ENCODE results near the gene FOXP1. TPM values are rescaled to one million over a fixed set of nuclear protein-coding genes. Genes with fewer than 3 reads are reported as not detected.

FOXP1 gene
- total RNA-seq, 1 donor from 2014 or later, result 61.3 TPM

- intact Hi-C loops (cut with micrococcal nuclease), result no loop called here
These were observed 483.4 kb downstream of the FOXP1 start for GRCh38 chr3:71099997-71100719.

- intact Hi-C loops (cut with micrococcal nuclease), result no loop called here
These were observed 486.0 kb downstream of the FOXP1 start for GRCh38 chr3:71097557-71097956.

GRCh38 chr3:71095511-71096291 lies 487.8 kb downstream of the FOXP1 start:
- intact Hi-C loops (cut with micrococcal nuclease), result no loop called here

- intact Hi-C loops (cut with micrococcal nuclease), result no loop called here
These were observed 488.8 kb downstream of the FOXP1 start for GRCh38 chr3:71094658-71095209.

- intact Hi-C loops (cut with micrococcal nuclease), result no loop called here
These were observed 490.9 kb downstream of the FOXP1 start for GRCh38 chr3:71092665-71093064.

- intact Hi-C loops (cut with micrococcal nuclease), result no loop called here
These were observed 493.3 kb downstream of the FOXP1 start for GRCh38 chr3:71090207-71090606.

- intact Hi-C loops (cut with micrococcal nuclease), result no loop called here
These were observed 494.2 kb downstream of the FOXP1 start for GRCh38 chr3:71089271-71089847.

GRCh38 chr3:71088742-71089141 lies 494.8 kb downstream of the FOXP1 start:
- intact Hi-C loops (cut with micrococcal nuclease), result no loop called here

- intact Hi-C loops (cut with micrococcal nuclease), result no loop called here
These were observed 495.4 kb downstream of the FOXP1 start for GRCh38 chr3:71088019-71088708.

- intact Hi-C loops (cut with micrococcal nuclease), result loop anchor here (1.0 to 2.0 kb wide), 12 partner anchors 24 to 497 kb away; no protein-coding TSS in a partner anchor
These were observed 496.1 kb downstream of the FOXP1 start for GRCh38 chr3:71087143-71088018.

- intact Hi-C loops (cut with micrococcal nuclease), result loop anchor here (1.0 to 2.0 kb wide), 12 partner anchors 23 to 498 kb away; no protein-coding TSS in a partner anchor
These were observed 496.8 kb downstream of the FOXP1 start for GRCh38 chr3:71086777-71087142.

- intact Hi-C loops (cut with micrococcal nuclease), result no loop called here
These were observed 499.8 kb downstream of the FOXP1 start for GRCh38 chr3:71083726-71084131.

- intact Hi-C loops (cut with micrococcal nuclease), result no loop called here
These were observed 500.7 kb downstream of the FOXP1 start for GRCh38 chr3:71082833-71083232.

GRCh38 chr3:71080517-71081083 lies 502.9 kb downstream of the FOXP1 start:
- intact Hi-C loops (cut with micrococcal nuclease), result no loop called here

- intact Hi-C loops (cut with micrococcal nuclease), result no loop called here
These were observed 504.6 kb downstream of the FOXP1 start for GRCh38 chr3:71078723-71079525.

GRCh38 chr3:71078199-71078598 lies 505.3 kb downstream of the FOXP1 start:
- intact Hi-C loops (cut with micrococcal nuclease), result no loop called here

- intact Hi-C loops (cut with micrococcal nuclease), result no loop called here
These were observed 506.5 kb downstream of the FOXP1 start for GRCh38 chr3:71077070-71077469.

GRCh38 chr3:71076361-71077002 lies 507.0 kb downstream of the FOXP1 start:
- intact Hi-C loops (cut with micrococcal nuclease), result no loop called here

- intact Hi-C loops (cut with micrococcal nuclease), result no loop called here
These were observed 508.0 kb downstream of the FOXP1 start for GRCh38 chr3:71075494-71075893.

Data from T-helper 1 cell treated with Interleukin-12 subunit alpha and Interleukin-12 subunit beta and Interleukin-4 antibody, amounts not matched to agents 30 ng/mL and 1 ng/mL, for 36 hours (primary cell).